Erythroblast (primary cell): ENCODE data around the gene TGFBR1.

Source experiments
- GATA1 ChIP-seq: IDR thresholded peaks from 2 replicates; pipeline ENCODE4 v1.6.1; 2011; ENCODE audit warnings: low read depth, mild to moderate bottlenecking, control low read depth, low read length, moderate library complexity
- POLR2A ChIP-seq: IDR thresholded peaks from 2 replicates; pipeline ENCODE4 v1.6.1; 2011; ENCODE audit warnings: mild to moderate bottlenecking, low read length

- TF ChIP-seq POLR2A (no peak), GATA1 (no peak)
These were observed 44.3 kb upstream of the TGFBR1 start for GRCh38 chr9:99060621-99061020.
